H9 (cell line): ENCODE measurements around the gene P2RY12. TPM values are rescaled to one million over a fixed set of nuclear protein-coding genes. Genes with fewer than 3 reads are reported as not detected.
A peak's percentile ranks its signal among the peaks of the same experiment; 100 is the strongest.

Experiments used
- DNase-seq: peaks from one replicate; pipeline ENCODE4 v3.0.0-alpha.2; 2017
- H2AFZ ChIP-seq: one replicate; pipeline ENCODE4 v1.6.1; 2013; ENCODE audit warnings: mild to moderate bottlenecking, low read length, control low read depth, moderate library complexity
- H2AK5ac ChIP-seq: 2 replicates; pipeline ENCODE4 v1.6.1; 2013; ENCODE audit warnings: low read length, control low read depth, mixed read lengths; ENCODE audit not compliant: insufficient read length
- H2BK120ac ChIP-seq: one replicate; pipeline ENCODE4 v1.6.1; 2013; ENCODE audit warnings: low read depth, mild to moderate bottlenecking, low read length, control low read depth, inconsistent platforms; ENCODE audit not compliant: poor library complexity, severe bottlenecking
- H2BK12ac ChIP-seq: 2 replicates; pipeline ENCODE4 v1.6.1; 2013; ENCODE audit warnings: low read length, control low read depth, mixed read lengths, low read depth; ENCODE audit not compliant: insufficient read length
- H2BK15ac ChIP-seq: 2 replicates; pipeline ENCODE4 v1.6.1; 2013; ENCODE audit warnings: low read depth, low read length, control low read depth
- H2BK20ac ChIP-seq: one replicate; pipeline ENCODE4 v1.6.1; 2013; ENCODE audit warnings: low read depth, mild to moderate bottlenecking, low read length, control low read depth, inconsistent platforms; ENCODE audit not compliant: poor library complexity, severe bottlenecking
- H2BK5ac ChIP-seq: 2 replicates; pipeline ENCODE4 v1.6.1; 2013; ENCODE audit warnings: low read length, control low read depth, mixed read lengths; ENCODE audit not compliant: insufficient read length
- H3K14ac ChIP-seq: 2 replicates; pipeline ENCODE4 v1.6.1; 2013; ENCODE audit warnings: low read length, control low read depth; ENCODE audit not compliant: insufficient read depth
- H3K18ac ChIP-seq: 2 replicates; pipeline ENCODE4 v1.6.1; 2013; ENCODE audit warnings: low read depth, mild to moderate bottlenecking, mixed read lengths, low read length, control low read depth; ENCODE audit not compliant: insufficient read length
- H3K23ac ChIP-seq: 2 replicates; pipeline ENCODE4 v1.6.1; 2013; ENCODE audit warnings: low read length, control low read depth, mixed read lengths, low read depth; ENCODE audit not compliant: insufficient read length
- H3K23me2 ChIP-seq: 2 replicates; pipeline ENCODE4 v1.6.1; 2013; ENCODE audit warnings: low read depth, mild to moderate bottlenecking, mixed read lengths, low read length, control low read depth; ENCODE audit not compliant: insufficient read length, poor library complexity, severe bottlenecking
- H3K27ac ChIP-seq: 2 replicates; pipeline ENCODE4 v1.5.1; 2013; ENCODE audit warnings: low read length, control low read depth, mixed read lengths, low read depth; ENCODE audit not compliant: insufficient read length
- H3K27me3 ChIP-seq: 2 replicates; pipeline ENCODE4 v1.6.1; 2013; ENCODE audit warnings: low read length, control low read depth, inconsistent platforms; ENCODE audit not compliant: insufficient read depth
- H3K4ac ChIP-seq: 2 replicates; pipeline ENCODE4 v1.6.1; 2013; ENCODE audit warnings: low read depth, mild to moderate bottlenecking, control low read depth, inconsistent platforms, low read length, moderate library complexity
- H3K4me1 ChIP-seq: 2 replicates; pipeline ENCODE4 v1.6.1; 2013; ENCODE audit warnings: low read length, control low read depth, inconsistent platforms; ENCODE audit not compliant: insufficient read depth
- H3K4me2 ChIP-seq: 2 replicates; pipeline ENCODE4 v1.6.1; 2013; ENCODE audit warnings: low read length, control low read depth, mixed read lengths; ENCODE audit not compliant: insufficient read length, insufficient read depth
- H3K56ac ChIP-seq: 2 replicates; pipeline ENCODE4 v1.6.1; 2013; ENCODE audit warnings: low read depth, mild to moderate bottlenecking, mixed read lengths, low read length, control low read depth; ENCODE audit not compliant: insufficient read length
- H3K79me1 ChIP-seq: 2 replicates; pipeline ENCODE4 v1.6.1; 2013; ENCODE audit warnings: low read depth, mild to moderate bottlenecking, moderate library complexity, low read length, control low read depth, inconsistent platforms; ENCODE audit not compliant: insufficient read depth, poor library complexity, severe bottlenecking
- H3K79me2 ChIP-seq: 2 replicates; pipeline ENCODE4 v1.6.1; 2013; ENCODE audit warnings: low read length, control low read depth, inconsistent platforms; ENCODE audit not compliant: insufficient read depth
- H3K9ac ChIP-seq: 2 replicates; pipeline ENCODE4 v1.6.1; 2013; ENCODE audit warnings: low read length, control low read depth, mixed read lengths; ENCODE audit not compliant: insufficient read length; ENCODE audit errors: extremely low read depth
- H3K9me3 ChIP-seq: one replicate; pipeline ENCODE4 v1.6.1; 2013; ENCODE audit warnings: low read depth, low read length, inconsistent platforms; ENCODE audit not compliant: control insufficient read depth
- H3T11ph ChIP-seq: one replicate; pipeline ENCODE4 v1.6.1; 2013; ENCODE audit warnings: mild to moderate bottlenecking, low read length, control low read depth, inconsistent platforms
- H4K20me1 ChIP-seq: one replicate; pipeline ENCODE4 v1.6.1; 2013; ENCODE audit not compliant: control insufficient read depth, insufficient read length, insufficient read depth
- H4K5ac ChIP-seq: 2 replicates; pipeline ENCODE4 v1.6.1; 2013; ENCODE audit warnings: low read depth, mild to moderate bottlenecking, mixed read lengths, low read length, control low read depth; ENCODE audit not compliant: insufficient read length
- H4K8ac ChIP-seq: replicated peaks from 2 replicates; pipeline ENCODE4 v1.6.1; 2013; ENCODE audit warnings: low read length, control low read depth, mixed read lengths, low read depth; ENCODE audit not compliant: insufficient read length
- H4K91ac ChIP-seq: 2 replicates; pipeline ENCODE4 v1.6.1; 2013; ENCODE audit warnings: low read depth, mild to moderate bottlenecking, moderate library complexity, mixed read lengths, low read length, control low read depth; ENCODE audit not compliant: insufficient read length
- H3K27ac Mint-ChIP-seq, 3 experiments: 2 replicates in 2 of 3; 3 replicates in 1 of 3; pipeline ENCODE4 v1.8.0; 2020 to 2021; ENCODE audit warnings: mixed read lengths in 3 of 3, mild to moderate bottlenecking in 1 of 3, moderate library complexity in 1 of 3
- H3K27me3 Mint-ChIP-seq: 2 replicates; pipeline ENCODE4 v1.8.0; 2021; ENCODE audit warnings: low read depth, mild to moderate bottlenecking, moderate library complexity, mixed read lengths
- H3K36me3 Mint-ChIP-seq, 3 experiments: 2 replicates in 2 of 3; 3 replicates in 1 of 3; pipeline ENCODE4 v1.8.0; 2020 to 2021; ENCODE audit warnings: low read depth in 3 of 3, mixed read lengths in 3 of 3; ENCODE audit not compliant: insufficient read depth in 1 of 3
- H3K4me1 Mint-ChIP-seq, 2 experiments: 2 replicates each; pipeline ENCODE4 v1.8.0; 2020; ENCODE audit warnings: mixed read lengths in 2 of 2
- H3K4me3 Mint-ChIP-seq, 2 experiments: 2 replicates in 1 of 2; 3 replicates in 1 of 2; pipeline ENCODE4 v1.8.0; 2020 to 2021; ENCODE audit warnings: mild to moderate bottlenecking in 2 of 2, mixed read lengths in 2 of 2, moderate library complexity in 1 of 2
- H3K9me3 Mint-ChIP-seq, 2 experiments: 2 replicates in 1 of 2; 3 replicates in 1 of 2; pipeline ENCODE4 v1.8.0; 2020; ENCODE audit warnings: mild to moderate bottlenecking in 2 of 2, mixed read lengths in 2 of 2, moderate library complexity in 1 of 2
- WGBS: extraction: QIAGEN DNeasy Blood & Tissue Kit; methylation state at CpG from one replicate; pipeline ENCODE4 v1.1.7; 2013; ENCODE audit warnings: missing lambda C conversion rate, low lambda C conversion rate, mixed read lengths; ENCODE audit not compliant: insufficient read length; ENCODE audit errors: extremely low coverage; 5-methylcytosine and 5-hydroxymethylcytosine counted together
- total RNA-seq: library from RNA; stranded (reverse); gene quantifications from 2 replicates; pipeline ENCODE4 v1.2.1, GENCODE V29; 2021
- TF ChIP-seq, protein P1 (sequence below): fragments of 200-600 bp; sonication (generic); conservative IDR thresholded peaks from 3 replicates; pipeline ENCODE4 v1.8.0; 2021; ENCODE audit warnings: antibody characterized with exemption, mild to moderate bottlenecking

Gene P2RY12
- total RNA-seq, 1 experiment from 2014 or later: not detected

GRCh38 chr3:151386056-151386455 is 1.5 kb upstream of the P2RY12 start:
- Histone ChIP-seq H3K56ac (no peak overlapping the region), H3K4me1 (no peaks in the 10 kb centered on the region; the same call in 1 of the 2 replicates), H2BK5ac (no peak overlapping the region), H3K23ac (no peak overlapping the region), H4K8ac (no peak overlapping the region), H3K4me2 (no peak overlapping the region), H3K79me1 (no peaks in the 10 kb centered on the region), H2BK120ac (no peak overlapping the region), H3K4ac (no peak overlapping the region), H4K5ac (no peak overlapping the region), H2AFZ (no peak overlapping the region), H3K79me2 (no peaks in the 10 kb centered on the region), H3K27me3 (no peaks in the 10 kb centered on the region), H3K14ac (no peak overlapping the region), H2BK12ac (no peak overlapping the region), H2BK15ac (no peak overlapping the region), H3K18ac (no peak overlapping the region), H4K91ac (no peak overlapping the region), H2BK20ac (no peak overlapping the region), H3K9ac (no peak overlapping the region), H2AK5ac (no peak overlapping the region), H4K20me1 (no peaks in the 10 kb centered on the region), H3K27ac (no peak overlapping the region), H3K9me3 (no peaks in the 10 kb centered on the region), H3K23me2 (no peaks in the 10 kb centered on the region), H3T11ph (no peak overlapping the region)
- Mint-ChIP-seq H3K27me3 (no peaks in the 10 kb centered on the region), H3K4me1 (peaks cover 0 to under 1% of the 10 kb centered on the region in 2 experiments; a peak in 3 of 4 replicates), H3K27ac (0 out of 7 replicates have a peak overlapping the region, but pooled peaks of 1 of the 3 experiments have one; percentile 14), H3K36me3 (peaks cover 16 to 44% (median 32%) of the 10 kb centered on the region in 3 experiments; a peak in 6 of 7 replicates), H3K9me3 (no peaks in the 10 kb centered on the region), H3K4me3 (no peak overlapping the region)
- TF ChIP-seq, protein P1, sequence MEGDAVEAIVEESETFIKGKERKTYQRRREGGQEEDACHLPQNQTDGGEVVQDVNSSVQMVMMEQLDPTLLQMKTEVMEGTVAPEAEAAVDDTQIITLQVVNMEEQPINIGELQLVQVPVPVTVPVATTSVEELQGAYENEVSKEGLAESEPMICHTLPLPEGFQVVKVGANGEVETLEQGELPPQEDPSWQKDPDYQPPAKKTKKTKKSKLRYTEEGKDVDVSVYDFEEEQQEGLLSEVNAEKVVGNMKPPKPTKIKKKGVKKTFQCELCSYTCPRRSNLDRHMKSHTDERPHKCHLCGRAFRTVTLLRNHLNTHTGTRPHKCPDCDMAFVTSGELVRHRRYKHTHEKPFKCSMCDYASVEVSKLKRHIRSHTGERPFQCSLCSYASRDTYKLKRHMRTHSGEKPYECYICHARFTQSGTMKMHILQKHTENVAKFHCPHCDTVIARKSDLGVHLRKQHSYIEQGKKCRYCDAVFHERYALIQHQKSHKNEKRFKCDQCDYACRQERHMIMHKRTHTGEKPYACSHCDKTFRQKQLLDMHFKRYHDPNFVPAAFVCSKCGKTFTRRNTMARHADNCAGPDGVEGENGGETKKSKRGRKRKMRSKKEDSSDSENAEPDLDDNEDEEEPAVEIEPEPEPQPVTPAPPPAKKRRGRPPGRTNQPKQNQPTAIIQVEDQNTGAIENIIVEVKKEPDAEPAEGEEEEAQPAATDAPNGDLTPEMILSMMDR: no peak
- WGBS: no CpG with 5 or more reads among the region's 4 CpGs
- no peak for DNase-seq
